NCI-H2029 treated with DMSO at 0.1 percent for 48 hours (cell line): ENCODE results near the gene ITGA7.

Experiments used
- DNase-seq: peaks from one replicate; lab custom pipeline; 2025; lab: John Stamatoyannopoulos, UW

The ITGA7 gene

GRCh38 chr12:55736076-55736475 lies 28.4 kb upstream of the ITGA7 start:
- no peak for DNase-seq

- DNase-seq: no peak
Observed at GRCh38 chr12:55734595-55734994, 26.9 kb upstream of the ITGA7 start.

GRCh38 chr12:55733858-55734257 lies 26.2 kb upstream of the ITGA7 start:
- DNase-seq: no peak

- no peak for DNase-seq
Observed at GRCh38 chr12:55733021-55733555, 25.4 kb upstream of the ITGA7 start.

GRCh38 chr12:55732288-55732687 lies 24.6 kb upstream of the ITGA7 start:
- DNase-seq: no peak

- DNase-seq: no peak
Observed at GRCh38 chr12:55729819-55730818, 22.4 kb upstream of the ITGA7 start.

- peak; percentile 13 for DNase-seq
Observed at GRCh38 chr12:55728939-55729818, 21.5 kb upstream of the ITGA7 start, which contains the start of gene CD63. TSS of gene CD63 (minus strand) at chr12:55729009. CDS start at chr12:55728341, 668 bp downstream.

- no peak for DNase-seq
Observed at GRCh38 chr12:55728186-55728938, 20.7 kb upstream of the ITGA7 start.

- DNase-seq: no peak
Observed at GRCh38 chr12:55727643-55728185, 20.0 kb upstream of the ITGA7 start.

GRCh38 chr12:55726971-55727370 lies 19.3 kb upstream of the ITGA7 start:
- DNase-seq: no peak

GRCh38 chr12:55725556-55725955 lies 17.9 kb upstream of the ITGA7 start:
- DNase-seq: no peak

- DNase-seq: no peak
Observed at GRCh38 chr12:55724940-55725309, 17.2 kb upstream of the ITGA7 start.

GRCh38 chr12:55724226-55724939 lies 16.7 kb upstream of the ITGA7 start:
- no peak for DNase-seq

- DNase-seq: no peak
Observed at GRCh38 chr12:55723516-55724225, 16.0 kb upstream of the ITGA7 start.

GRCh38 chr12:55722948-55723347 lies 15.2 kb upstream of the ITGA7 start:
- DNase-seq: no peak

GRCh38 chr12:55721601-55722213 lies 14.0 kb upstream of the ITGA7 start:
- no peak for DNase-seq

GRCh38 chr12:55720894-55721444 lies 13.3 kb upstream of the ITGA7 start:
- DNase-seq: no peak

- DNase-seq: no peak
Observed at GRCh38 chr12:55720071-55720564, 12.4 kb upstream of the ITGA7 start, which contains the start of gene RDH5. TSS of gene RDH5 (plus strand) at chr12:55720393. CDS start at chr12:55721185, 792 bp downstream.

- DNase-seq: no peak
Observed at GRCh38 chr12:55719371-55719770, 11.7 kb upstream of the ITGA7 start.
